ENCODE results near the gene ROBO1. TPM values are rescaled to one million over a fixed set of nuclear protein-coding genes. Genes with fewer than 3 reads are reported as not detected.

Gene ROBO1
- total RNA-seq, 1 donor: 34.2 TPM

DNA sequence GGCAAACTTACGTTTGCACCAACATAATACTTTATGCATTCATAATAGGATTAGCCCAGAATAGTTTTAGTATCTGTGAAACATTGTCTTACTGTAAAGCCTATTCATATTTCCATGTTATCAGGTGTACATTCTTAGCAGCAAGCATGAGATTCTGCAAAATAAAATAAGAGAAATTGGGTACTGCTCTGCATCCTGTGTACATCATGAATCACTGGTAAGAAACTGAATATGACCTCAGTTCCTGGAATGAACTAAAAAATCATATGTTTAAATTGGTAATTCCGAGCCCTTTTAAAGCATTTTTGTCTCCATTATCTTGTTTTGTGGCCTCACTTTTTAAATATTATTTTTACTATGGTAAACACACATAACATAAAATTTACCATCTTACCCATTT lies 605.1 kb downstream of the ROBO1 start:
- DNase-seq (ENCODE audit: low read depth): peak; percentile 17
- no peak overlapping the region for H3K4me3 ChIP-seq (ENCODE audit: low read depth, low read length)
- TF ChIP-seq, protein P1, sequence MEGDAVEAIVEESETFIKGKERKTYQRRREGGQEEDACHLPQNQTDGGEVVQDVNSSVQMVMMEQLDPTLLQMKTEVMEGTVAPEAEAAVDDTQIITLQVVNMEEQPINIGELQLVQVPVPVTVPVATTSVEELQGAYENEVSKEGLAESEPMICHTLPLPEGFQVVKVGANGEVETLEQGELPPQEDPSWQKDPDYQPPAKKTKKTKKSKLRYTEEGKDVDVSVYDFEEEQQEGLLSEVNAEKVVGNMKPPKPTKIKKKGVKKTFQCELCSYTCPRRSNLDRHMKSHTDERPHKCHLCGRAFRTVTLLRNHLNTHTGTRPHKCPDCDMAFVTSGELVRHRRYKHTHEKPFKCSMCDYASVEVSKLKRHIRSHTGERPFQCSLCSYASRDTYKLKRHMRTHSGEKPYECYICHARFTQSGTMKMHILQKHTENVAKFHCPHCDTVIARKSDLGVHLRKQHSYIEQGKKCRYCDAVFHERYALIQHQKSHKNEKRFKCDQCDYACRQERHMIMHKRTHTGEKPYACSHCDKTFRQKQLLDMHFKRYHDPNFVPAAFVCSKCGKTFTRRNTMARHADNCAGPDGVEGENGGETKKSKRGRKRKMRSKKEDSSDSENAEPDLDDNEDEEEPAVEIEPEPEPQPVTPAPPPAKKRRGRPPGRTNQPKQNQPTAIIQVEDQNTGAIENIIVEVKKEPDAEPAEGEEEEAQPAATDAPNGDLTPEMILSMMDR (IDR thresholded peaks at IDR 0.05; ENCODE audit: insufficient read depth, low read length): no peak

DNA sequence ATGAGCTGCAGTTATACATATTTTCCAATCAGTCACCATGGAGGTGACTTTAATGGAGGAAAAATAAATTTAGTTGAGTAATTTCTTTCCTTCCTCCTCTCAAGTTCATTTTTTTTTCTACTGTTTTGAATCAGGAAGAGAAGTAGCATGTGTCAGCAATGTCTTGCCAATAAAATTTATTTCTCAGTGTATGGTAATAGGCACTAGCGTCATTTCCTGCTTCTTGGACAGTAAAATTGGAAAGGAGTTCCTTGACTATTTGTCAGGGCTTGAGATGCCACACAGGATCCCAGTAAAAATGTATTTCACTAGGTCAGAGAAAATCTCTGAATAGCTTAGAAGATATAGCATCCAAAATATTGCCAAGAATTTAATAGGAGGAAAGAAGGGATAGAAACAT lies 605.9 kb downstream of the ROBO1 start:
- no peak overlapping the region for H3K4me3 ChIP-seq (ENCODE audit: low read depth, low read length)
- TF ChIP-seq, protein P1 (IDR thresholded peaks at IDR 0.05; ENCODE audit: insufficient read depth, low read length): no peak
- peak; percentile 51 for DNase-seq (ENCODE audit: low read depth)

DNA sequence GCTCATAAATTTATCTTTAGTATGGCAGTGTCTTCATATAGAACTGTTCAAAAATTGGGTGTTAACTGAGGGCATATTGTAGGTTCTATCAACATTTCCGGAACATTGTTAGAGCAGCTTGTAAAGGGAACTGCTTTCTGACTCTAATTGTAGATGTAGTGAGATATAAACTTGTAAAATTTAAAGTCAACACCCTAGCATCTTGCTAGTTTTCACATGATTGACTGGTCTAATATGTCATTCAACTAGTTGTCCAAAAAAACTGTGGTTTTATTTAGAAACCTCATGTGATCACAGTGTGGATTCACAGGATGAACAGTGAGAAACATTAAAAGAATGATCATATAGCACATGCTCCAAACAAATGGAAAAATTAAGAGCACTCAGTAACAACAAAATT lies 607.4 kb downstream of the ROBO1 start:
- TF ChIP-seq, protein P1 (IDR thresholded peaks at IDR 0.05; ENCODE audit: insufficient read depth, low read length): no peak
- no peak for DNase-seq (ENCODE audit: low read depth)

DNA sequence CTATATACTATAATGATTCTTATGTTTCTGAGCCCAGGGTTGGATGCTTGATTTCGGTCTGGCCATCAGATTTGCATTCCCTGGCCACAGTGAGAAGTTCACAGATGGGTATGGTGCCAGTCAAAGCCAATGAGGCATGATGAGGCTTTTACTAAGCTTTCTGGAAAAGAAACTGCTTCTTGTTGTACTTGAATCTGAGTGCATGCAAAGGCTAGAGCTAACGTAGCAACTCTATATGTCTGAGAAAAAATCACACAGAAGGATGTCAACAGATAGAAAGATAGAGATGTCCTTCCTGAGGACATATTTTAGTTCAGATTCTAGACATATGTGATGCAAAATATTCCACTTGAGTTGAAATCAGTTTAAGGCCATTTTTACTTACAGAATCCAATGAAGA lies 608.1 kb downstream of the ROBO1 start:
- DNase-seq (ENCODE audit: low read depth): no peak
- TF ChIP-seq, protein P1 (IDR thresholded peaks at IDR 0.05; ENCODE audit: insufficient read depth, low read length): no peak
- no peak overlapping the region for H3K4me3 ChIP-seq (ENCODE audit: low read depth, low read length)

More for the DNA sequence above, 607.4 kb downstream of the ROBO1 start:
- no peak overlapping the region for H3K4me3 ChIP-seq (ENCODE audit: low read depth, low read length)

DNA sequence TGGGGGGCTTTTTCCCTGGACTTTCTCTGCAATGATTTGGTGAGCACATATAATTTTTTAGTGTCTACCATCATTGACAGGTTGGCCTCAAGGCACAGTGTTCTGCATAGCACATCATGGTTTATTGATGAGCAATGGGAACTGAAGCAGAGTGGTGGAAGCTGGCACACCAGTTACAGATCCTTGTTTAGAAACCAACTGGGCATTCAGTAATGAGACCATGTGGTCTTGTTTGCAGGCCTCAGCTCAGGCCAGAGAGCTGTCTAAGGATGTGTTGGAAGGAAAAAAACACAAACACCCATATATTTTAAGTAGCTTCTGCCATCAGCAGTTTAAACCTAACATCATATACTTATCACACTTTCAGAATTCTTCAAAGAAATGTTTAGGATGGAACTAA lies 610.6 kb downstream of the ROBO1 start:
- H3K4me3 ChIP-seq (ENCODE audit: low read depth, low read length): no peak overlapping the region
- no peak for DNase-seq (ENCODE audit: low read depth)
- TF ChIP-seq, protein P1 (IDR thresholded peaks at IDR 0.05; ENCODE audit: insufficient read depth, low read length): no peak

DNA sequence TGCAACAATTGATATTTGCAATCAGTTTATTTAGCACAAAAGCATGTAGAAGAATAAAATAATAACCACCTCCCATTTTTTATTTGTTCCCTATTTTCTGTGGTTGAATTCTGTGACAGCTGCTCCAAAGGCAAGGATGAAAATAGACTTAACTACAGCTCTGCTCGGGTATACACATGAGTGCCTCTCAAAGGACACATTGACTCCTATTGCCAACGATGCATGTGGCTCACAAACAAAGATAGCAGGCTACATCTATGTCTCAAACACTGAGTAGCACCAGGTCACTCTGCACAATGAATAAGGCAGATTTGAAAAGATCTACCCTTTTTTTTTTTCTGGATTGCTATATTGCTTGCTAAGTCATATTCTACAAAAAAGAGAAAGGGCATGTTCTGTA lies 612.9 kb downstream of the ROBO1 start:
- TF ChIP-seq, protein P1 (IDR thresholded peaks at IDR 0.05; ENCODE audit: insufficient read depth, low read length): no peak
- DNase-seq (ENCODE audit: low read depth): no peak
- H3K4me3 ChIP-seq (ENCODE audit: low read depth, low read length): no peak overlapping the region

DNA sequence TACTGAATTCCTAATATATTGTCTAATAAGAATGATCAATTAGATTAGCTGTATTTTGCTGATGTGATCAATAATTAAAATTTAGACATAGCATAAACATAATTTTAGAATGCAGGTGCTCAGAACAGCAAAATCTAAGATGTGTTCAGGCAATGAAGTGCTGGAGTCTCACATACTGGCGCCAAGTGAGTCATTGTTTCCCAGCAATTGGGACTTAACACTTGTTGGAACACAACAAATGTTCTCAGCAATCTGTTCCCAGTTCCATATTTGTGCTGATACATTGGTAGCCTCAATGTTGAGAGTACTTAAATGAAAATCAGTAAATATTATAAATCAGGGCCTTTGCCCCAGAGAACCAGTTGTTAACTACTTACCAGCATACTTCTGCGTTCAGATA lies 619.0 kb downstream of the ROBO1 start:
- DNase-seq (ENCODE audit: low read depth): peak; percentile 38
- H3K4me3 ChIP-seq (ENCODE audit: low read depth, low read length): no peak overlapping the region
- TF ChIP-seq, protein P1 (IDR thresholded peaks at IDR 0.05; ENCODE audit: insufficient read depth, low read length): no peak
